HG02938 (cell line): ENCODE results near the gene RPL36A.
A peak's percentile ranks its signal among the peaks of the same experiment; 100 is the strongest.

Experiments used
- ATAC-seq: cut with Tn5 transposase; IDR thresholded peaks from one replicate; pipeline ENCODE4 v1.9.1; 2021; ENCODE audit warnings: mild to moderate bottlenecking, moderate library complexity; ENCODE audit not compliant: unreplicated experiment

Gene RPL36A

DNA sequence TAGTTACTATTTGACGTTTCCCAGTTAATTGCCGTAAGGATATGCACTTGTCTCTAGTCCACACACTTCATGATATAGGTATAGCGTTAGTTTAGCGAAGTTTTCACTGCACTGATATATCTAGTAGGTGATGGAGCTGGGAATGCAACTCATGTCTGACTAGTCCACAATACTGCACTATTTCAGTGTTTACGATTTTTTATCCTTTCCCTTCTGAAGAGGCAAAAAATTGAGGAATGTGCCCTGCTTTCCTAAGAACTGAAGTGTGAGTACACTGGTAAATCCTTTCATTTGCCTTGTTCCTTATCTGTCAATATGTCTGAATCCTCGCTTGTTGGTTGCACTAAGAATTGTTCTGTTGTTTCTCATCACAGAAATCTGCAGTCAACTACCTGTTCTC, 1.0 kb downstream of the RPL36A start:
- no peak for ATAC-seq

DNA sequence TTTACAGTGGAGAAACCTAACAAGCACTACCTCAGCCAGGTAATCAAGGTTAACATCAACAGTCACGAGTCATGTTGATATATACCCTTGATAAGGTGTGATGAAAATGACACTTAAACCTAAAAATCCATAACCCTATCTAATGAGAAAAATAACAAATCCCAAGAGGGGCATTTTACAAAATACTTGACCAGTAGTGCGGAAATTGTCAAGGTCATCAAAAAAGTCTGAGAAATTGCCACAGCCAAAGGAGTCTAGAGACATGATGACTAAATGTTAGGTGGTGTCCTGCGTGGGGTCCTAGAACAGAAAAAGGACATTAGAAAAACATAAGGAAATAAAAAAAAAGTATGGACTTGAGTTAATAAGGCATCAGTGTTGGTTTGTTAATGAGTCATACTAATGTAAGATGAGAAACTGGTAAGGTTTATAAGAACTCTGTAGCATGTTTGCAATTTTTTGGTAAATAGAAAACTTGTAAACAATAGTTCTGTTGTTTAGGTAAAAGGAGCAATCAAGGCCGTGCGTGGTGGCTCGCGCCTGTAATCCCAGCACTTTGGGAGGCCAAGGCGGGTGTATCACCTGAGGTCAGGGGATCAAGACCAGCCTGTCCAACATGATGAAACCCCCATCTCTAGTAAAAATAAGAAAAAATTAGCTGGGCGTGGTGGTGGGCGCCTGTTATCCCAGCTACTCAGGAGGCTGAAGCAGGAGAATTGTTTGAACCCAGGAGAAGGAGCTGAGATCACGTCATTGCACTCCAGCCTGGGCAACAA, 2.9 kb downstream of the RPL36A start:
- no peak for ATAC-seq

DNA sequence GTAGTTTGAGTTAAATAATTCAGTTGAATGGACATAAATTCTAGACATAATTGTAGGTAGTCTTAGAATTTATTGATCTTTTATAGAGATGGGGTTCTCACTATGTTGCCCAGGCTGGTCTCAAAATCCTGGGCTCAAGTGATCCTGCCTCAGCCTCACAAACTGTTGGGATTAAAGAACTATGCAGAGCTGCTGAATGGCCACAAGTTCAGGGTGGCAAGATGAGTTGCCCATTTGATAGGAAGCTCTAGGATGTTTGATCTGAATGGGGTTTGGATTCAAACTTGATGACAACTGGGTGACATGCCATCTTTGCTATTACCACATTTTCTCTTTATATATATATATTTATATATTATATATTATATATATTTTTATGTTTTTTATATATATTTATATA, 3.6 kb downstream of the RPL36A start:
- ATAC-seq, result no peak

DNA sequence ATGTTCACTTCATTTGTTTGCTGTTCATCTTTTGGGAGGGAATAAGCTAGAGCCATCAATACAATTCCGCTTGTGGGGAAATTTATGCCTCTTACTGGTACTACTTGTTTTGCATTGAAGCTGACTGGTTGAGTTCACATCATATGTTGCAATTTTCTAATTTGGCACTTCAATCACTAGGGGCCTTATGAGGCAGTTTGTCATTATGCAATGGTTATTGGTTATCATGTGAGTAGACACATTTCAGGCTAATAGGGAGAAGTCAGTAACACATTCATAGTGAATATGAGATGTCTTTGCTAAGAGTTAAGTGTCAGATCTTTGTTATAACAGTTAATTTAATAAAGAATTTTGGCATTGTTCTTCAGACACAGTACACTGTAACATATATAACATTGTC, 5.0 kb downstream of the RPL36A start:
- no peak for ATAC-seq

DNA sequence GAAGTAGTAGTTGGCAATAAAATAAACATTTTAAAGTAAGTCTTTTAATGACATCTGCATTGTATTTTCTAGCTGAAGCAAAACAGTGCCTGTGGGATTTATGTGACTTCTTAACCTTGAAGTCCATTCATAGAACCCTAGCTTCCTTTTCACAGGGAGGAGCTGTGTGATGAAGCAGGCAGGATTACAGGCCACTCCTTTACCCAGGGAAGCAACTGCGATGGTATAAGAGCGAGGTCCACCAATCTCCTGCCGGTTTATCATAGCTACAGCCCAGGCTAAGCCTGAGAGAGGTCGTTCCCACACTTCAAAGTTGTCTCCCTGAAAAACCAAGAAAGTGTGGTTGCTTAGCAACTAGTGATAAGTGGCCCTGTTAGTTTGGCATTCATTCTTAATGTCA, 7.0 kb downstream of the RPL36A start:
- ATAC-seq, result no peak

DNA sequence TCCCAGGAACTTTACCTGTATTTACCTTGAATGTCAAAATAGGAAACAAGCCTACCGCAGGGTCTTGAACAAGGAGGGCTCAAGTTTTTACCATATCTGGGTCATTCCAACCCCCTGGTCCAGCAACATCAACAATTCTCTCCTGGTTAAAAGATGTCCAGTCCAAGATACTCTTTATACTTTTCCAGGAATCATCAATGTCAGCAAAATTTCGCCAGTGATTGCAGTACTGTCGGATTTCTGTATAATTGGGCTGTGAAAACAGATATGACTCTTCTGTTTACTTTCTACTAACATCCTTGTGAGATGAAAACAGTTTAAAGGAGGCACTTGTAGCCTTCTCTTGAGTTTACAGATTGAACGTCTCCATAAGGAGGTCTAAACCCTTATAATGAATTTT, 7.9 kb downstream of the RPL36A start:
- no peak for ATAC-seq

DNA sequence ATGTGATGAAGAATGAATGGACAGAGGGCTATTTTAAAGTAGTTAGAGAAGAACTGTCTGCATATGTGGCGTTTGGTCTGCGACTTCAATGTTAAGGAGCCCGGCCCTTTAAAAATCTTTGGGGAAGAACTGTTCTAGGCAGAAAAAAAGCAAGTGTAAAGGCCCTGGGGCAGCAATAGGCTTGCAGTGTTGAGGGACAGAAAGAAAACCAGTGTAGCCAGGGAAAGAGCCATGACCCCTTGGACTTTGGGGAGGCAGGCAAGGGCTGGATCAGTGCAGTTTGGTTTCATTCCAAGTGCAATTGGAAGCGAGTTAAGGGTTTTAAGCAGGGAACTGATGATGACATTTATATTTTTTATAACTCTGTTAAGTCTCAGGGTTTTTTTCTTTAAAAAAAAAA, 9.0 kb downstream of the RPL36A start:
- no peak for ATAC-seq

DNA sequence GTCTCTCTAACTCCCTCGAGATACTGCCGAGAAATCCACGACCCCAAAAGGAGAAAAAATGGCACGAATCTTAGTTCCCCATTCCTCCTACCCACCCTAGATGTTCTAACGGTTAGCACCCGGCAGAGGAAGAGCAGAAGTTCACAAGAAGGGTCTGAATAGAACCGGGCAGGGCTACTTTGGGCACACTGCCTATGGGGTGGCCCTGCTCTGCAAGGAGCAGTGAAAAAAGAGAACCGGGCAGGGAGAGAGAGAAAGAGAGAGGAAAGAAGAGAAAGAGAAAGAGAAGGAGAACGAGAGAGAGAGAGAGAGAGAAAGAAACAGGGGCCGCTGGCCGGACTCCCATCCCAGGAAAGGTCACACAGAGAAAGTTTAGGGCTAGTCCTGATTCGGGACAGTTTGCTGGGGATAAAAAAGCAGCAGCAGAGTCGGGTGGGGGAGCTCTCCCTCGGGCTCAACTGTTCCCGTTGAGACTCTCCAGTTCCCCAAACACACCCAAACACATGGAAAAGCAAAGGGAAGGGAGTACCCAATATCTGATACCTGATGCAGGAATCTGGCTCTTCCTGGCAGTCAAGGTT, 16.4 kb downstream of the RPL36A start:
- no peak for ATAC-seq

DNA sequence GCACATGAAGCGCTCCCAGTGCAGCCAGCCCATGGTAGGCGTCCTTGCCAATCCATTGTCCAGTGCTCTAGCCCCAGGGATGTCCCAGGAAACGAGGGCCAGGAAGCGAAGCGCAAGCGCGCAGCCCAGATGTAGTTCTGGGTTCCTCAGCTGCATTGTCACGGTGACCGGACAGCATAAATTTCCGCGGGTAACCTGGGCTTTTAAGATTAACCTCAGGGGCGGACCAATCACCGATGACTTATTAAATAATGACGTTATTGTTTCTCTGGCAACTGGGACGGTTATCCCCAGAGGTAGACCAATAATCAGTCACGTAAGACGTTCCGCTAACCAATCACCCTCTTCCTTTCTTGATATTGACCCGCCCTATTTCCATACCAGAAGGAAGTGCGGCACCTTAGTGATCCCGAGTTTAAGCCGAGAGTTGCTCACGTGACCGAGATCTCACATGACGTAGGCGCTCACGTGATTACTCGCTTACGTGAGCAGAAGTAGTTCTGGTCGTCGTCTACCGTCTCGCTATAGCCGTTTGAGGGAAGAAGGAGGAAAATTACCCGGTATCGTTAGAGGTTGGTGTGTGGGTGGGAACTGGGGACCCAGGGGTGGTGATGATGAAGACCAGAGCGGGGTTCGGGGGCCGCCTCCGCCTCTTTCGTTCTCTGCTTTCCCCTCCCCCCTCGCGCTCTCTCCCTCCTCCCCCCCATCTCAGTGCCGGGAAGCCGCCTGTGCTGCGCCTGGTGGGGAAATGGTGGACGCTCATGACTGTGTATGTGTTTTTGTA, 17.1 kb downstream of the RPL36A start, which contains the start of the genes GLA and HNRNPH2:
GLA (minus strand) TSS at position 178 of the 784 bp plus-strand sequence; CDS start at position 156, 22 bp downstream.
HNRNPH2 (plus strand) TSS at position 475 of the 784 bp plus-strand sequence. CDS start 3,767 bp downstream, outside the sequence.
- peak; percentile 95 for ATAC-seq

DNA sequence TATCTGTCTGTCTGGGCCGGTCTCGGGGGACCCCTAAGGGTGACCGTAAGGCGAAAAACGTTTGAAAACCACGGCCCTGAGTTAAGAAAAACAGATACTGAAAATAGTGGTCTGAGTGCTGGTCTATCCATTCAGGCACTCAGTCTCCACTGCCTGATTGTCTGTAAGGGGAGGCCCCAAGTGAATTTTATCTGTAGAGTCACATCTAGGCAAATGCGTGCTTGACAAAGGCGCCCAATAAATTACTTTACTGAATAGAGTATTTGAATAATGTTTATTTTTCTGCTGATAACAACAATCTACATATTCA, 17.7 kb downstream of the RPL36A start:
- ATAC-seq, result peak; percentile 29

DNA sequence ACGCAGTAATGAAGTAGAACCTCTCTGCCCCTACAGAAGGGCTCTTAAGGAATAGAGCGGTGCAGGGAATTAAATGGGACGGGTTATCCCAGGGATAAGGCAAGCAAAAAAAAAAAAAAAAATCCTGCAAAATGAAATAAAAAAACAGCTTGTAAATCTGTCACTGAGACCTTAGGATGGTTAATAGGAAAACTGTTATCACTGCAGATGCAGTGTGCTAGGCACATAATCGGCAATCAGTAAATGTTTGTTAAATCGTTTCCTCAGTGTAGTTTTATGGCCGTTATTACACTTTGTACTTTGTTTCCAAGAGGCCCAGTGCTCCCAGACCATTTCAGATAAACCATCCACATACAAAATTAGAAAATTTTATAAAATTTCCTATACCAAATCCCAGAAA, 18.2 kb downstream of the RPL36A start:
- ATAC-seq, result no peak

DNA sequence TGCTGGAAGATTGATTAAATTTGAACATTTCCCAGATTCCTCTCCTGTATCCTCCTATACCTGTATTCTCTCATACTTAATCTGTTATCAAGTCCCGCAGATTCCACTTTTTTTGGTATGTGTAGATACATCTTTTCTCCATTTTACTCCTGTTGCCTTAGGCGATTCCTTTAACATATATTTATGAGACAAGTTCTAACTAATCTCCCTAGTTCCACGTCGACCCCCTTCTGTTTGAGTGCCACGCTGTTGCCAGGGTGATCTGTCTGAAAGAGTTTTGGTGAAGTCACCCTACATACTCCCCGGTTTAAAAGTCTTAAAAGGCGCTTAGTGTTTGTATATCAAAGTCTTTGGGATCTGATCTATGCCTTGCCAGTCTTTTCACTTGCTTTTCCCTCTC, 19.6 kb downstream of the RPL36A start:
- no peak for ATAC-seq

DNA sequence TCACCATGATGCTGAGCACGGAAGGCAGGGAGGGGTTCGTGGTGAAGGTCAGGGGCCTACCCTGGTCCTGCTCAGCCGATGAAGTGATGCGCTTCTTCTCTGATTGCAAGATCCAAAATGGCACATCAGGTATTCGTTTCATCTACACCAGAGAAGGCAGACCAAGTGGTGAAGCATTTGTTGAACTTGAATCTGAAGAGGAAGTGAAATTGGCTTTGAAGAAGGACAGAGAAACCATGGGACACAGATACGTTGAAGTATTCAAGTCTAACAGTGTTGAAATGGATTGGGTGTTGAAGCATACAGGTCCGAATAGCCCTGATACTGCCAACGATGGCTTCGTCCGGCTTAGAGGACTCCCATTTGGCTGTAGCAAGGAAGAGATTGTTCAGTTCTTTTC, 21.2 kb downstream of the RPL36A start:
- no peak for ATAC-seq

DNA sequence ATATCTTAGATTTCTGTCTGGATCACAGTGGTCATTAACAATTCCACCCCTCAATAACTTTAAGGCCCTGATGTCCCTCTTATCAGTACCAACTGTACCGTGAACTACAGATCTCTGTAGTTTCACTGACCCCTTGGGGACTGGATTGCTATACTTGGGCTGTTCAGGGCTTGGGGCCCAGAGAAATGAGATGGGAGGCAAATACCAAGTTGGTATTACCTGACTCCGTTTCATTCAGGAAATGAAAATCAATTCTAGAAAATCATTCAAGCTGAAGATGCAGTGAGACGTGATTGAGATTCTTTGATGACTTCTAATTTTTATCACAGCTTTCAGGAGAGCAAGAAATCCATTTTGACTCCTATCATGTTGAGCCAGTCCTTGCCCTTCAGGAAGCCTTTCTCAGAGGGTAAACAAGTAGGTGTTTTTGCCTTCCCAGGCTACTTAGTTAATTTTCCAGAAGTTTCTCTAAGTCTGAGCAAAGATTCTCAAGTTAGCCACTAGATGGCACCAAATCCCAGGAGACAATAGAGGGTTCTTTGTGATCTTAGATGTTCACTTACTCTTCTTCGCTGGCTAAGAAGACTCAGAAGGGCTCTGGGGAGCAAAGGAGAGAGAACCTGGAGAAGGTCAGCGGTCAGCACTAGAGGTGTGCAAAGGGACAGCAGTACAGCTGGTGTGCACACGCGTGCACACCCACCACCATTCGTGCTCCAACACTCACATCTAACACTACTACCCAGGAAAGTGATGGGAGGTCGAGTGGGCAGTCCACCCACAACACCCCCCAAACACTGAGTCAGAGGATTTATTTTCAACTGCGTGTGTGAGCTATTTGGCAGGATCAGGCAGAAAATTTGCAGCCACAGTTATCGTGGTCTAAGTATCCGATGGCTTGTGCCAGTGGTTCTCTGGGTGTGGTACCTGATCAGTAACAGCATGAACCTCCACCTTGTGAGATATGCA, 24.7 kb downstream of the RPL36A start:
- ATAC-seq, result peak; percentile 50

DNA sequence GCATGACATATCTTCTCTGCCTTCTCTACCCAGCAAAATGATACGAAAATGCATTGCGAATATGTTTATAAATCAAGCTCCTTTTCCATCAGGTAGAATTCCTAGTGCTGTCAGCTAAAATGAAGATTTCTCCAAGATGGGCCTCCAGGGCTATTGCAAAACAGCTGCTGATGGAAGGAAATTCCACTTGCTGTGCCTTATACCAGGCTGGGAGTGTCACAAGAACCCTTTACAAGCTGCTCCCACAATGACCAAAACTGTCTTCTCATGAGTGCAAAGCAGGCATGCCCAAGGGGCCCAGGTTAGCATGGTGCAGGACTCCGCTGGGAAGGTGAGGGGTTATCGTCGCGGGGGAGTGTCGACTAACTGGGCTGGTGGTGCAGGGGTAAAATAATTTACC, 25.9 kb downstream of the RPL36A start:
- no peak for ATAC-seq

DNA sequence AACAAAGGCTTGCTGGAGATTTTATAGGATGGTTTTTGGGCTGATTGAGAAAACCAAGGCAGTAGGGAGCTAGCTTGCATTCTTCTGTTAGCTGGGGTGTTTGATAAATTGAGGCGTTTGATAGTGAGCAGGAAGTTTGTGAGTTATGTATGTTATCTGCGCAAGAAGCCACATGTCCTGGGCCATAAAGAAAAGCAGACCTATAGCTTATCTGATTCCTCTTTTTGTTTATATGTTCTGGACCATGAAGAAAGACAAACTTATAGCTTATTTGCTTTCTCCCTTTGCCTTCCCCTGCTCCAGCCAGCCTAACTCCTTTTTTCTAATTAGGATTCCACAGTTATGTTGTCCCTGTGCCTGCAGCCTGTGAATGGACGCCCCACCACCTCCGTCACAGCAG, 26.4 kb downstream of the RPL36A start:
- ATAC-seq, result no peak

DNA sequence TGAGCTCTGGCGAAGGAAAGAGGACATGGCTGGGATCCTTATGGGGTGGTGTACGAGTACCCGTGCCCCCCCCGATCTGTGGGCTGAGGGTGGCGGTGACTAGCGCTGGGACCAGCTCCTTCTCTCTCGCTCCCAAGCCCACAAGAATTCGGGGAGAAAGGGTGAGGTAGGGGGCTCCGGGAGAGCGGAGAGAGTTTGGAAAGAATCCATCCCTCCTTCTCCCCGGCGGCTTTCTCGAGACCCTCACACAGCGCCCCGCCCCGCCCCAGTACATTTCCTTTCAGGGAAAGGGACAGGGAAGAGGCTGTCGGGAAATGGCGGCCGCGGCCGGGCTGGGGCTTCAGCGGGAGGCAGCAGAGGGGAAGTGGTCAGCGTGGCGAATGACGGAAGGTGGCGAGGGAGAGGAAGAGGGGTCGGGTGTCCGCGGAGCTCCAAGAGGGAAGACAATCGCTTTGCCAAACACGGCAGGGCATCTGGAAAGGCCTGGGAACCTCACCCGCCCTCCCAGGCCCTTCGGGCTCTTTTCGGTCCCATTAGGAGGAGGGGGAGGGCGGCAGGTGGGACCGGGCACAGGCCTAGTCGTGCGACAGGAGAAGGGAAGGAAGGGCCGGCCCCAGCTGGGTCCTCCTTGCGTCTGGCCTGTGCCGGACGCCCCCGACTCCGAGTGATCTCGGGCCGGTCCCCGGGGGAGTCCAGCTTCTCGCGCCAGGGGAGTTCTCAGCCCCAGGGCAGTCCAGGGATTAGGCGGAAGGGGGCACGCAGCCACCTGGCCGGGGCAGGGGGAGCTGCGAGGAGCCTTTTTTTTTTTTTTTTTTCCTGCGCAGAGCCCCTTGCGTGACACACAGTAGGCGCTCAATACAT, 27.4 kb downstream of the RPL36A start:
- ATAC-seq, result peak; percentile 53

DNA sequence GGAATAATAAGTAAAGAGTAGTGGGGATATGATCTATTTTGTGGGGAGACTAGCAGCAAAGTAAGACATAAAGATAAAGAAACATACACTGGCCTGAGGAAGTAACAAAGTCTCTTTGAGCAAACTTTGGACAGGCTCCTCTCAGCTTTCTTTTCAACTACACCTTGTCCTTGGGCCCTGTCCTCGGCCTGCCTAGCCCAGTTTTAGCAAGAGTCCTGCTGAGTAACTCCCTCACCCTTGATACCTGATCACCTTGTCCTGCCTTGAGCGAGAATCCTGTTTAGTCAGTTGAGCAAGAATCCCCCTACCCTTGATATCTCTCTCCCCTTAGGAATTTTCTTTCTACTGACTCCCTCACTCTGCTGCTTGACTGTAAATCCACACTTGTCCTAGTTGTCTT, 28.7 kb downstream of the RPL36A start:
- ATAC-seq, result no peak

DNA sequence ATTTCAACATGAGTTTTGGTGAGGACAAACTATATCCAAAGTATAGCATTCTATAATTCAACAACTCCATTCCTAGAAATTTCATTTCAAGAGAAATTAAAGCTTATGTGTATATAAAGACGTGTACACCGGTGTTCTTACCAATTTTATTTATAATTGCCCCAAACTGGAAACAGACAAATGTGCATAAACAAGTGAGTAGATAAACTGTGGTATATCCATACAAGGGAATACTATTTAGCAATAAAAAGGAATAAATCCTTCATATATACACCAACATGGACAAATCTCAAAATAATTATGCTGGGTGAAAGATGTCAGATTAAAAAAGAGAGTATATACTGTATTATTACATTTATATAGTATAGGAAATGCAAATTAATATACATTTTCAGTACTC, 37.1 kb downstream of the RPL36A start:
- no peak for ATAC-seq

DNA sequence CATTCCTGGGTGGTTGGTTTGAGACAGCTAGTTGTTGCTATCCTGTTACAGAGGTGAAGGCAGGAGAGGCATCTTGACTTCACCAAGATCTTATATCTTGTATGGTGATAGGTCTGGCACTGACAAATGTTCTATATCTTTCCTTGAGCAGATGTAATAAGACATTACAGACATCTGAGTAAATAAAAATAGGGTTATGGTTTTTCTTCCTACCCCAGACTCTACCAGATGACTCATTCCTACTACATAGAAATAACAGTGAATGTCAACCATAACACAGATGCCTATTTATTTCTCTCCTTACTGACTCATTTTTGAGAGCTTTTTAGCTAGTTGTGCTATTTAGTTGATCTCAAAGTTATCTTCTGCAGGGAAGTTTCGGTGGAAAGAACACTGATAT, 39.1 kb downstream of the RPL36A start:
- peak; percentile 36 for ATAC-seq
